CD4-positive, alpha-beta T cell treated with Interleukin-17A for 4 hours (primary cell): ENCODE data around the gene KCNJ8.
A peak's percentile ranks its signal among the peaks of the same experiment; 100 is the strongest.
"Not testable (repeated sequence)": the region's sequence is repeated elsewhere in the genome, so short reads cannot be mapped to it uniquely, and the experiment has no call there.

ENCODE experiments used
- DNase-seq: peaks from one replicate; pipeline ENCODE4 v3.0.0-alpha.2; 2020; ENCODE audit warnings: mixed read lengths

The KCNJ8 gene

DNA sequence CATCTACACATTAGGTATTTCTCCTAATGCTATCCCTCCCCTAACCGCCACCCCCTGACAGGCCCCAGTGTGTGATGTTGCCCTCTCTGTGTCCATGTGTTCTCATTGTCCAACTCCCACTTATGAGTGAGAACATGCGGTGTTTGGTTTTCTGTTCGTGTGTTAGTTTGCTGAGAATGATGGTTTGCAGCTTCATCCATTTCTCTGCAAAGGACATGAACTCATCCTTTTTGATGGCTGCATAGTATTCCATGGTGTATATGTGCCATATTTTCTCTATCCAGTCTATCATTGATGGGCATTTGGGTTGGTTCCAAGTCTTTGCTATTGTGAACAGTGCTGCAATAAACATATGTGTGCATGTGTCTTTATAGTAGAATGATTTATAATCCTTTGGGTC, 8.2 kb upstream of the KCNJ8 start:
- not testable (repeated sequence) for DNase-seq

DNA sequence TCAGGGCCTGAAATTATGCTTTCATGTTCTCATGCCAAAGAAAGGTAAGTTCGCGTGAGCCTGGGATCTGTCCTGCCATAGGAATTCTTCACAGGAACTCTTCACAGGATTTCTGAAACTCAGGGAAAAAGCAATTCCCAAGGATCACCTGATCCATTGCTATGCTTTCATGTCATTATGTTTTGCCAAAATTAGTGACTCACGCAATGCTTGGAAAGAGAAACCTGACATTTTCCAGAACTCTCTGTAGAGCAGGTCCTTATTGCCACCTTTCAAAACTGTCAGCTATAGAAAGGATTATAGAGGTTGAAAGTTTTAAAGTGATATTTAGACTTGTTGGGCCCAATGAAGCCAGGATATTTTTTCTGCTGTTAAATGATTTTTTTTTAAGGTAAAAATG, 6.3 kb upstream of the KCNJ8 start:
- DNase-seq = no peak

DNA sequence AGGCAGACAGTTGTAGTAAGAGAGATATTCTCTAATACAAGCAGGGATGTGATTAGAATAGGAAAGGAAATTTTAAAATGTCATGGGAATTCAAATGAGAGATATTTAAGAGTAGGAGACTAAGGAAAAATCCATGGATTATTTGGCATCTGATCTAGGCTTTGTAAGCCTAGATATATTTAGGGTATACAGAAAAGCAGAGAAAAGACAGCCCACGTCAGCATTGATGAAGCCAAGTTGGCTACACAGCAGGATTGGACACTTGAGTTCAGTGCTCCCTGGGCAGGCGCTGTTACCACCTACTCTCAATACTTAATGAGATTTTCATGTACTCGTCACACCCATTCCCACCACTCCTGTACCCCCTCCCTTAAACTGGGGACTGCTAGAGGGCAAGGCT, 1.7 kb upstream of the KCNJ8 start:
- no peak for DNase-seq

DNA sequence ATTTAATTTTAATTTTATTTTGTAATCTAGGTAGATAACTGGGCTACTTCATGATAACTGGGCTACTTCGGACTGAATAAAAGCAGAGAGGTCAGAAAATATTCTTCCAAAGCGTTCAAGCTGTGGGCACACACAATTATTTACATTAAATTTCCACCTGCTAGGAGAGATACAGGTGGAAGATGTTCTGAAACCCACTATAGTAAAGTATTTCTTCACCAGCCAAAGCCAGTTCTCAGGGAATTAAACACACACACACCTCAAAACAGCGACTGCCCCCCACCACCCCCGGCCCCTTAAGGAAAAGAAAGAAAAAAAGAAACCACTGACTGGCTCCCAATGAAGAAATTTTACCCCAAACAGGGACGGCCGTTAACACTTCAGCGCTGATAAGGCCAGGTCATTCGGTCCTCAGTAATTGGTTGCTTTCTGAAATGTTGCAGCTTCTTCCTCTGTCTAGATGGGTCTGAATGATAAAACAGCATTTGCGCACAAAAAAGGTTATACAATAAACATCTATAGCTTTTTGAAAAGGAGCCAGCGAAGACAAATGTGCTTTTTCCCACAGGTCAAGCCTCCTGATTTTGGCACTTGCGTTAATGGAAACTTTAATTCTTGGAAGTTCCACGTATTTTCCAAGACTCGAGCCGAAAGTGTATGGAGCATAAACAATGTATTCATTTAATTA, 771 bp upstream of the KCNJ8 start:
- no peak for DNase-seq

DNA sequence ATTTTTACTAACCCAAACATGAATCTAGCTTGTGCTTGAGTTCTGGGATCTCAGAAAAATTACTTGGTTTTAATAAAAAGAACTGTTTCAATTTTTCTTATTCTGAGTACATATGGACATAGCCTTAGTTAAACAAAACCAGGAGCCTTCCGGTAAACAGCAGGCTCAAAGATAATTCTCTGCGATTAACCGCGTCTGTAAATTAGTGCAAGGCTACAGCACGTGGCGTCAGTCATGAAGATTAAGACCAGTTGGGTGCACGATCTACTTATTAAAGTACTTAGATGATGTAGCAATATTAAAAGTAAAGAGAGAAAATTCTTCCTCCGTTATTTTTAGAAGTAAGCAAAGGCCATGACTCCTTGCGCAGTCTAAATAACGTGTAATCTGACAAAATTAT, 700 bp downstream of the KCNJ8 start:
- no peak for DNase-seq

DNA sequence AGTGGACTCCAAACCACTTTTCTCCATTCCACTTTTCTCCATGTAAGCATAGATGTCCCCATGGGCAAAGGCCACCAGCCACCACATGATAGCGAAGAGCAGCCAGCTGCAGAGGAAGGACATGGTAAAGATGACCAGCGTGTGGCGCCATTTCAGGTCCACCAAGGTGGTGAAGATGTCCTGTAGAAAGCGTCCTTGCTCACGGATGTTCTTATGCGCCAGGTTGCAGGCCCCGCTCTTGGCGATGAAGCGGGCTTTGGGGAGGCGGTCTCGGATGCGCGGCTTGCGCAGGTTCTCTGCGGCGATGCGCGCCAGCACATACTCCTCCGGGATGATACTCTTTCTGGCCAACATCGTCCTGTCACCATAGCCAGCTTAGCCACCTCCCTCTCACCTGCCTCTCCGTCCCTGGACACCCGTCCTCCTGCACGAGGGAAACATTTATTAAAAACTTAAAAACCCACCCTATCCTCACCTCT, 1.2 kb downstream of the KCNJ8 start:
- DNase-seq = peak; percentile 4

DNA sequence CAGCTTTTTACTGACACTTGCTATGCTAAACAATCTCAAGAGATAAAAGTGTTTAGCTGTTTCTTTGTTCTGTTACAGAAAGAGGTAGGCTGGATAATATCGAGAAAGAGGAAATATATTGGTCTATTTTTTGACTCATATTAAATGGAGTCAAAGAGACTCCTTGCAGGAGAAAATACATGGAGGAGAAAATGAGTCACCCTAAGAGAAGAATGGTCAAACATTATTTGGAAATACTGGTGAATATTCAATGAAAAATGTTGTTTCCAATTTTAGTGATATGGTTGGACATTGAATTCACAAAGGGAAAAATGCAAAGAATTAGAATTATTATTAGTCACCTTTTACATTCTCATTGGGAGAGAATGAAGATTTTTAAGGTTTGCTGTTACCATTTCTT, 3.2 kb downstream of the KCNJ8 start:
- DNase-seq = no peak

DNA sequence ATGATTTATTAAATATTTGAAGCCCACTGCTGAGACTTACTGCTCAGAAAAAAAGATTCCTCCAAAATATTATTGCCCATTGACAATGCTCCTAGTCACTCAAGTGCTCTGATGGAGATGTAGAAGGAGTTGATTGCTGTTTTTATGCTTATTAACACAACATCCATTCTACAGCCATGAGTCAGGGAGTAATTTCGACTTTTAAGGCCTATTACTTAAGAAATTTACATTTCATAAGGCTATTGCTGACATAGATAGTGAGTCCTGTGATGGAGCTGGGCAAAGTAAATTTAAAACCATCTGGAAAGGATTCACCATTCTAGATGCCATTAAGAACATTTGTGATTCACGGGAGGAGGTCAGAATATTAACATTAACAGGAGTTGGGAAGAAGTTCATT, 5.2 kb downstream of the KCNJ8 start:
- no peak for DNase-seq

DNA sequence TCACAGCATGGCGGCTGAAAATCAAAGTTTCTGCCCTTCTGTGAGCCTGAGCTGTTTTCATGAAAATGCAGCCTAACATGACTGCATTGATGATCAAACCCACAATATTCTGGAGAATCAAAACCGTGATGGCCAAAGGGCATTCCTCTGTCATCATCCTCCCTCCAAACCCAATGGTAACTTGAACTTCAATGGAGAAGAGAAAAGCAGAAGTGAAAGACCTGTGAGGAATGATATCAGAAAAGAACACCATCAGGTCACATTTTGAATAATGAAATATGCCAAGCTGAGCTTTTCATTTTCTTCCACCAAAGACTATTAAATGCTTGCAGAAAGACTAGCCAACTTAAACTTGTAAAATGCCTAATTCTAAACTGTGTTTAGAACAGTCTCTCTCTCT, 8.1 kb downstream of the KCNJ8 start:
- no peak for DNase-seq

DNA sequence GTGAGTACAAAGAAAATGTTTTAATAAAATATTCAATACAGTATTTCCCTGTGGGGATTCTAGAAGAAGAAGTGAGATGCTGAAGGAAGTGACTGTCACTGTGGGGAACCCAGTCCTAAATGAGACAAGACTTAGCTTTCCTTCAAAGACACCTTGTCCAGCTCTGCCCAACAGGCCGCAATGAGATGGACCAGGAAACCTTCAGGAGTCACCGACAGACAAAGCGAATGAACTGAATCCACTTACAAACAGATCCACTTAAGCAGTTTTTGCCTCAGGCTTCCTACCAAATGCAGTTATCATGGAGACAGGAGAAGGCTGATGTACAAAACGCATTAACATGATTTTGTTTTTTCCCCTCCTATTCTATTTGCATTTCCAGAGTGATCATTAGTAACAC, 9.6 kb downstream of the KCNJ8 start:
- no peak for DNase-seq

DNA sequence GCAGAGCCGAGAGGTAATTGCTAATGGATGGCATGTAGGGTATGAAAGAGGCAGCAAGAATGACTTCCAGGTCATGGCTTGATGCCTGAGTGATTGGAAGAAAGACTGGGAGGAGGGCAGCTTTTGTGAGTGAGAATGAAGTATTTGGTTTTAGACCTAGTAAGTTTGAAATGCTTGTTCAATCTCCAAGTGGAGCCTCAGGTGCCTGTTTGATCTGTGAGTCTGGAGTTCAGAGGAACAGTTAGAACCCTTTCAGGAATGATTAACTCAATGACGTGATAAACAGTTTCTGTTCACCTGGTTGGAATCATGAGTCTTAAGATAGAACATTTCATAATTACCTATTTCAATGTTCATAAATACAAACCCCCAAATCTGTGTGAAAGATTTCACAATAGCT, 10.4 kb downstream of the KCNJ8 start:
- no peak for DNase-seq

DNA sequence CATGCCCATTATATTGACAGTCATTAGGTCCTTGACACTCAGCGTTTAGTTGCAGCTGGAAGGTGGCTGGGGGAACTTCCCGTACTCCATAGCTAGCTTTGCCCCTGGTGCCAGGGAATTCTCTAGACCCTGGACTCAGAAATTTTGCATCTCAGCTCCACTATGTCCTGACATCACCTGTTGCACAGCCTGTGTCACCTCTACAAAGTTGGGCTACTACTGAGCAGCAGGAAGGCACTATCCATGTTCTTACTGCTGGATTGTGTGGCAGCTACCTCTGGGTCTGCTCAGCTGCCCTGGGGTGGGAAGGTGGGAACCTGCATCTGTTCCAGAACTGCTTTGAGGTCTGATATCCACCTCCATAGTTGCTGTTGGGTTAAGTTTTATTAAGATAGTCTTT, 11.0 kb downstream of the KCNJ8 start:
- no peak for DNase-seq

DNA sequence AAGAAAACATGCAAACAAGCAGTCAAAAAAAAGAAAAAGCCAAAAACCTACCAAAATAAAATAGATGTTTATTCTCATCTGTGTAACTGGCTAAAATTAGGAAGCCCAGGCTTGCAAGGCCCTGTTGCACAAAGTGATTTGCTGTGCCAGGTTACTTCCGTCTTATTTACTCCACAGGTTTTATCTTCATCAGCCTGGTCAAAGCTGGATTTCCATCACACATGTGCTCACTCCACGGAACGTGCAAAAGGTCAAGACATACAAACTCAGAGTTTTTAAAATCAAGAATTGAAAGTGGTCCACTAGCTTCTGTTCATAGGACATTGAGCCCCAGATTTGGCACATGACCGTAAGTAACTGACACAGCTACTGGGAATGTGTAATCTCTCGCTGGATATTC, 14.8 kb downstream of the KCNJ8 start:
- no peak for DNase-seq

DNA sequence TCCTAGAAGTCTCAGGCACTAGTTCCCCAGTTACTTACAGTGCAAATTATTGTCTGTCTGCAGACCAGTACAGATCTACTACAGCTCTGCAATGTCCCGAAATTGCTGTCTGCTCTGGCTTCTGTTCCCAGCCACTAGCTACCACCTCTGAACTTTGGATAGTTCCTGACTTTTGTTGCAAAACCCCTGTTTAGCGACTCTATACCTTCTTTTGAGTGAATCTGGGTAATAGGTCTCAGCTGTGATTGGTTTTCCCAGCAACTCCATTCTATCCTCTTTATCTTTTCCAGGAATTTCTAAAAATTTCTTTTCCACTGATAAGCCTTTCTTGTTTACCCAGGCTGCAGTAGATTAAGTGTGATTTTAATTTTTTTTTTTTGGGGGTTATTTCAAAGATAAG, 16.8 kb downstream of the KCNJ8 start:
- no peak for DNase-seq

DNA sequence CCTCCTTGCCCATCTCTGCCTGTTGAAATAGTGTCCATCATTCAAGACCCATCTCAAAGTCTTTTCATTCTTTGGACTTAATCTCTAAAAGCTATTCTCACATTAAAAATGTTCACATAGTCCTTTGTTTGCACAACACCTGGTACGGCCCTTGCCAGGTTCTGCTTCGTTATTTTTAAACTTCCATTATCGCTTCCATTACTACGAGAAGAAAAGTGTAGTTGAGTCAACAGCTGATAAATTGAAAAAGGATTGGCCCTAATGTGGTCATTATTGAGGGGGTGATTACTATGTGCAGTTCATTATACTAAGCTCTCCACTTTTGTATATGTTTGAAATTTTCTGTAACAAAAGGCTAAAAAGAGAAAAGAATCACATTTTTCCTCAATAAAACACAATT, 17.8 kb downstream of the KCNJ8 start:
- no peak for DNase-seq

DNA sequence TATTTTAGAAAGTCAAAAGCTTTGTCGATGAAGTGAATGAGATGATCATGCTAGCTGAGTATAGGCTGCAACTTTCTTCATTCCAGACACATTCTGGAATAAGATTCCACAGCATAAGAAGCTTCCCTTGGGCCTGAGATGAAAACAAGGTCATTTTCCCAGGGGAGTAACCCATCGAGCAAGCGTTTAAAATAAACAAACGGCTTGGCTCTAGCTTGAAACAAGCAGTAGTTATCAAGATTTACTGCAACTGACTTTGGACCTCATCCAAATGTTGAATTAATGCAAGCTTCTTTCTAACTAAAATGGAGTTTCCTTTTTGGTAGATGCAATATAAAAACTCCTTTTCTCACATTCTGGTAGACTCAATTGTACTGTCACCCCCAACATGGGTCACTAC, 23.0 kb downstream of the KCNJ8 start:
- DNase-seq = no peak

DNA sequence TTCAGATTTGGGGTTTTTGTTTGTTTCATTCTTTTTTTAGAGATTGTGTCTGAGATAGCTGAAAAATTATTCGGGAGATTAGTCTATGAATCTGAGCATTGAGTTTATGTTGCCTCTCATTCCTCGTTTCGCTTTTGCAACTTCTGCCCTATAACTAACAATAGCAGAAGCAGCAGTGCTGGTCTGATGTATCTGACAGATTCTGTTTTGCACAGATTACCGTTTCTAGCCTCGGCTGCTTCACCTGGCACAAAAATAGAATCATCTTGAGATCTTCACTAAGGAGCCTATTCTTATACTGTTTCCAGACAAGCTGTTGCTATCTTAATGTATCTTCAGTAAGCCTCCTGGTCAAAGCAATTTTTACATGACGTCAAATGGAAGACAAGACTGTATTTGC, 29.2 kb downstream of the KCNJ8 start:
- no peak for DNase-seq

DNA sequence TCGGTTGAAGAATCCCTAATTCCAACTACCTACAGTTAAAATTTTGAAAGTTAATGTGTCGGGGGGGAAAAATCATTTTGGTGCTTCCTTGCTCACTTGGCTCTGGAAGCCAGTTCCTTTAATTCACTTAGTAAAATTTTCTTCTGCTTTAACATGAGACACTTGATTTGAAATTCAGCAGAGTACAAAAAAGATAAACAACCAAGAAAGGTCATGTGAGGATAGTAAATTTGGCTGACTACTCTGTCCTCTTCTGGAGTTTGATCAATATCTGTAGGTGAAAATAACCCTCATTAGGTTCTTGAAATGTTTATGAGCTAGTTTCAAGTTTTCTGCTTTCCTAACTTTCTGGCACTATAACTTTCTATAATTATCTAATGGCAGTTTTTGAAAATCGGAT, 43.4 kb downstream of the KCNJ8 start:
- DNase-seq = no peak

DNA sequence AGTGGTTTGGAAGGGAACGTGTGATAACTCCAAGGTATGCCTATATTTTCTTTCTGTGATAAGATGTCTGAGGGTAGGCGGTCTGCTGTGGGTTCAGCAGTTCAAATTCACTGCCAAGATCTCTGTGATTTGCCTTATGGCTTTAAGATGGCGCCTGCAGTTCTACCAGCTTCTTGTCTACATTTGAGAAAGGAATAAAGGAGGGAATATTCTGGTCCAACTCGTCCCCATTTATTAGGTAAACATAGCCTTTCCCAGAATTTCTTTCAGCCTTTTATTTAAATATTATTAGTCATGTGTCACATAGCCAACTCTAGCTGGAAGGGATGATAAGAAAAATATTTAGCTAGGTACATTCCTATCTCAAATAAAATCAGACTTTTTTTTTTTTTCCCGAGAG, 48.8 kb downstream of the KCNJ8 start:
- DNase-seq = no peak

DNA sequence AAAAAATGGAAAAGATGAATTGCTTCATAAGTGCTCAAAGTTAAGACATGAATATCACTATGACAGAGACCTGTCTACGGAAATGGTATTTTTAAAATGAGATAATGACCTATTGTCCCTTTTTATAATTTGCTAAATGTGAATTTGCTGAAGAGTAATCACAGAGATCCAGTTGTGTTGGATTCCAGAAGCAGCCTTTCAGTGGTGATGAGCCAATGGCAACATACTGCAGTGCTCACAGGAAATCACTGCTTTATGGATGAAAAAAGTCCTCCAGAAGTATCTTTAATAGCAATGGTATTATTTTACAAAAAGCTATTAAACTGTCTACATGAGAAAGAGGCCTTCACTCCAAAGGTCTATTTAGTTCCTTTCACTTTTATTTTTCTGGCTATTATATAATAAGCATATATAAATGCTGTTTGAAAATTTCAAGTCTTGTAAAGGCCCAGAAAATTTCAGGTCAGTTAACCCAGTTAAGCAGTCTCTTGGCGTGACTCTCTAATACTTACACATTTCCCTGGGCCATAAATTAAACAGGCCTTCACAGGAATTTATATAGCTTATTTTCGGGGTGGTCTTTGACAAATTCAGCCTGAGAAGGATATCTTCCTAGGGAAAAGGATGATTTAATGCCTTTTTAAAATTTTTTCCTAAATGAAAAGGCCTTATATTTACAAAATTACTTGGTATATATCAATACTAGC, 55.4 kb downstream of the KCNJ8 start:
- DNase-seq = no peak

DNA sequence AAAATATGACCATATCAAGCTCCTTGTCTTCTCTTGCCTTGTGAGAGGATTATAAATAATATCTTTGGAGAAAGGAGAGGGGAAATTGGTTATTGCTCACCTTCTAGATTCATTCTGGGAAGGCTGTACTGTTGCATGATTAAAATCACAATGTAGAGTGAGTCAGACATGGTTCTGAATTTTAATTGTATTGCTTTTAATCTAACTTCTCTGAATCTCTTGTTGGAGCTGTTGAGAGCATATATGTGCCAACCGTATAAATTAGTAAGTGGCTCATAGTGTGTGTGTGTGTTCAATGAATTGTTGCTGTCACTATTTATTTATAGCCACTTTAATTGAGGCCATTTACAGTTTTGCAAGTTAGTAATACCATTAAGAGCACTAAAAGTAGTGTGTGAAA, 56.1 kb downstream of the KCNJ8 start:
- no peak for DNase-seq

DNA sequence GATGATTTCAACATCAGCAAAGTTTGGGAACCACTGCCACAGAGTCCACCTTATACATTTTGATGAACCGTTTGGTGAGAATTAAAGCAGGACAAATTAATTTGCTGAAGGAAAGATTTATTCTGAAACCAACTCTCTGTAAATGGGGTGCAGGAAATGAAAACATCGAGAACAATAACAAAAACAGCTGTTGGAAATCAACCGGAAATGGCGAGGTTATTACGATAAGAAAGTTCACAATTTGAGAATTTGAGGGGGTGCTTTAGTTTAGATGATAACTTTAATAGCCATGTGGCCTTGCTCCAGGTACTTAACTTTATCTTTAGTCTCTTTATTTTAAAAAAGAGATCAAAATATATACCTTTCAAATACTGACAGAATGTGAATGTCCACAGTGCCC, 56.7 kb downstream of the KCNJ8 start:
- no peak for DNase-seq

DNA sequence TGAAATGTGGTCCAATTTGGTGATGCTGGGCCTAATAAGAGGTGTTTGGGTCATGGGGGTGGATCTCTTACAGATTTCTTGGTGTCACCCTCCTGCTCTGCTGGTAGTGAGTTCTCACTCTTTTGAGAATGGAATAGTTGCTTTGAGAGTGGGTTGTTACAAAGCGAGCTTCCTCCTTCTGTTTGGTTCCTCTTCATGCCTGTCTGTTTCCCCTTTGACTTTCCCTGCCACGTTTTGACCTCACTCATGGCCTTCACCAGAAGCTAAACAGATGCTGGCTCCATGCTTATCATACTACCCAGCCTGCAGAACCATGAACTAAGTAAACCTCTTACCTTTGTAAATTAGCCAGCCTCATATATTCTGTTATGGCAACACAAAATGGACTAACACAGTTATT, 59.1 kb downstream of the KCNJ8 start:
- DNase-seq = no peak
